Smooth muscle cell (in vitro differentiated cells): ENCODE measurements around the gene SOX15. TPM values are rescaled to one million over a fixed set of nuclear protein-coding genes. Genes with fewer than 3 reads are reported as not detected.
"Not testable (repeated sequence)": the region's sequence is repeated elsewhere in the genome, so short reads cannot be mapped to it uniquely, and the experiment has no call there.

Source experiments
- DNase-seq: peaks from one replicate; lab custom pipeline; 2025; ENCODE audit not compliant: unreplicated experiment; lab: John Stamatoyannopoulos, UW
- H2AFZ ChIP-seq: fragments of 200-600 bp; sonication (generic); 2 replicates; pipeline ENCODE4 v1.6.0; 2016; ENCODE audit warnings: antibody characterized with exemption, low read depth, mild to moderate bottlenecking
- H3F3A ChIP-seq: fragments of 200-600 bp; sonication (generic); 2 replicates; pipeline ENCODE4 v1.6.0; 2017; ENCODE audit warnings: antibody characterized with exemption, low read depth
- H3K27ac ChIP-seq: fragments of 200-600 bp; sonication (generic); 2 replicates; pipeline ENCODE4 v1.5.1; 2016; ENCODE audit warnings: low read depth, mild to moderate bottlenecking
- H3K27me3 ChIP-seq: fragments of 200-600 bp; sonication (generic); 2 replicates; pipeline ENCODE4 v1.6.1; 2016; ENCODE audit warnings: low read depth, mild to moderate bottlenecking
- H3K36me3 ChIP-seq: fragments of 200-600 bp; sonication (generic); 2 replicates; pipeline ENCODE4 v1.5.1; 2016; ENCODE audit warnings: low read depth
- H3K4me1 ChIP-seq: fragments of 200-600 bp; sonication (generic); 2 replicates; pipeline ENCODE4 v1.5.1; 2016; ENCODE audit warnings: low read depth
- H3K4me2 ChIP-seq: fragments of 200-600 bp; sonication (generic); 2 replicates; pipeline ENCODE4 v1.6.0; 2016; ENCODE audit warnings: mild to moderate bottlenecking
- H3K4me3 ChIP-seq: fragments of 200-600 bp; sonication (generic); 2 replicates; pipeline ENCODE4 v1.5.1; 2016; ENCODE audit warnings: mild to moderate bottlenecking
- H3K79me2 ChIP-seq: fragments of 200-600 bp; sonication (generic); 2 replicates; pipeline ENCODE4 v1.6.0; 2016; ENCODE audit warnings: low read depth, mild to moderate bottlenecking
- H3K9ac ChIP-seq: fragments of 200-600 bp; sonication (generic); 2 replicates; pipeline ENCODE4 v1.6.0; 2016; ENCODE audit warnings: low read depth
- H3K9me3 ChIP-seq: fragments of 200-600 bp; sonication (generic); replicated peaks from 2 replicates; pipeline ENCODE4 v1.5.1; 2016; ENCODE audit warnings: low read depth
- H4K20me1 ChIP-seq: fragments of 200-600 bp; sonication (generic); 2 replicates; pipeline ENCODE4 v1.6.0; 2016; ENCODE audit warnings: low read depth
- CTCF ChIP-seq: fragments of 200-600 bp; sonication (generic); IDR thresholded peaks from 2 replicates; pipeline ENCODE4 v1.5.1; 2017; ENCODE audit warnings: borderline replicate concordance, mild to moderate bottlenecking, antibody characterized with exemption; ENCODE audit not compliant: insufficient read depth, poor library complexity, severe bottlenecking
- WGBS: methylation state at CpG from one replicate; pipeline ENCODE4 v1.1.7; 2016; ENCODE audit warnings: low lambda C conversion rate; 5-methylcytosine and 5-hydroxymethylcytosine counted together
- polyA plus RNA-seq: library from polyadenylated mRNA; unstranded; fragments of >200 nt; fragmentation: Nextera tagmentation; extraction: Ambion mirVana; gene quantifications from 2 replicates; pipeline ENCODE4 v1.2.1, GENCODE V29; 2016
- total RNA-seq: library from RNA; depleted of rRNA; stranded (reverse); fragments of >200 nt; gene quantifications from 2 replicates; pipeline ENCODE4 v1.2.3, GENCODE V29; 2014

SOX15 gene
- total and polyA plus RNA-seq, 2 experiments from 2014 or later, result 7.3 to 16.1 TPM

- Histone ChIP-seq H3F3A (no peaks in the 10 kb centered on the region), H2AFZ (no peak overlapping the region), H3K4me2 (peak overlapping the region; percentile 87), H4K20me1 (no peaks in the 10 kb centered on the region), H3K27me3 (no peaks in the 10 kb centered on the region), H3K4me3 (peak overlapping the region; percentile 87), H3K27ac (no peak overlapping the region), H3K79me2 (peaks cover 8% of the 10 kb centered on the region), H3K9ac (no peak overlapping the region), H3K36me3 (no peaks in the 10 kb centered on the region), H3K9me3 (no peaks in the 10 kb centered on the region), H3K4me1 (no peaks in the 10 kb centered on the region)
- DNase-seq, result no peak
- 96% methylated on average over 7 of the region's 7 CpGs for WGBS
- TF ChIP-seq CTCF, result no peak
Measured at GRCh38 chr17:7626307-7626706, 36.4 kb upstream of the SOX15 start.

DNA sequence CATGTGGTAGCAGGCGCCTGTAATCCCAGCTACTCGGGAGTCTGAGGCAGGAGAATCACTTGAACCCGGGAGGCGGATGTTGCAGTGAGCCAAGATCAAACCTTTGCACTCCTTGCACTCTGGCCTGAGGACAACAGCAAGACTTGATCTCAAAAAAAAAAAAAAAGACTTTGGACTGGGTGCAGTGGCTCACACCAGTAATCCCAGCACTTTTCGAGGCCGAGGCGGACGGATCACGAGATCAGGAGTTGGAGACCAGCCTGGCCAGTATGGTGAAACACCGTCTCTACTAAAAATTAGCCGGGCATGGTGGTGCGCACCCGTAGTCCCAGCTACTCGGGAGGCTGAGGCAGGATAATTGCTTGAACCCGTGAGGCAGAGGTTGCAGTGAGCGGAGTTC lies 35.9 kb upstream of the SOX15 start:
- not testable (repeated sequence) for DNase-seq

DNA sequence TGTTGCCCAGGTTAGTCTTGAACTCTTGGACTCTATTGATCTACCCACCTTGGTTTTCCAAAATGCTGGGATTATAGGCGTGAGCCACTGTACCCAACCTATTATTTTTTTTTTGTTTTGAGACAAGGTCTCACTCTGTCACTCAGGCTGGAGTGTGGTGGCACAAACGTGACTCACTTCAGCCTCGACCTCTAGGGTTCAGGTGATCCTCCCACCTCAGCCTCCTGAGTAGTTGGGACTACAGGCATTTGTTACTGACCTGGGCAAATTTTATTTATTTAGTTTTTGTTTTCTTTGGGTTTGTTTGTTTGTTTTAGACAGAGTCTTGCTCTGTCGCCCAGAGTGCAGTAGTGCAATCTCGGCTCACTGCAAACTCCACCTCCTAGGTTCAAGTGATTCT lies 33.8 kb upstream of the SOX15 start:
- no peaks in the 10 kb centered on the region for H3K27me3 ChIP-seq
- 92% methylated on average over 5 of the region's 5 CpGs for WGBS
- no peaks in the 10 kb centered on the region for H3K4me1 ChIP-seq
- no peaks in the 10 kb centered on the region for H3F3A ChIP-seq
- H3K9me3 ChIP-seq, result no peaks in the 10 kb centered on the region
- no peak for TF ChIP-seq CTCF
- no peaks in the 10 kb centered on the region for H4K20me1 ChIP-seq
- H3K27ac ChIP-seq, result no peak overlapping the region
- DNase-seq, result no peak
- H3K36me3 ChIP-seq, result no peaks in the 10 kb centered on the region
- no peak overlapping the region for H3K4me2 ChIP-seq
- H3K9ac ChIP-seq, result no peak overlapping the region
- no peak overlapping the region for H2AFZ ChIP-seq
- peaks cover 8% of the 10 kb centered on the region for H3K79me2 ChIP-seq
- no peak overlapping the region for H3K4me3 ChIP-seq

More for the DNA sequence above, 35.9 kb upstream of the SOX15 start:
- H3K4me3 ChIP-seq, H2AFZ ChIP-seq, H3F3A ChIP-seq, H3K4me2 ChIP-seq, H3K27me3 ChIP-seq, H4K20me1 ChIP-seq, H3K9me3 ChIP-seq, H3K79me2 ChIP-seq, H3K4me1 ChIP-seq, H3K9ac ChIP-seq, H3K27ac ChIP-seq, H3K36me3 ChIP-seq: not testable (repeated sequence)
- 98% methylated on average over 16 of the region's 16 CpGs for WGBS

GRCh38 chr17:7620835-7621234 lies 30.9 kb upstream of the SOX15 start:
- Histone ChIP-seq H3K4me1 (no peaks in the 10 kb centered on the region), H2AFZ (no peak overlapping the region), H3K4me3 (no peak overlapping the region), H3K27ac (no peak overlapping the region), H3F3A (no peaks in the 10 kb centered on the region), H3K4me2 (no peak overlapping the region), H3K9me3 (no peaks in the 10 kb centered on the region), H4K20me1 (no peaks in the 10 kb centered on the region), H3K79me2 (no peaks in the 10 kb centered on the region), H3K27me3 (no peaks in the 10 kb centered on the region), H3K36me3 (no peaks in the 10 kb centered on the region), H3K9ac (no peak overlapping the region)
- TF ChIP-seq CTCF, result no peak
- DNase-seq, result no peak
- WGBS, result 97% methylated on average over 8 of the region's 8 CpGs
